ENCODE measurements around the gene CLINT1. TPM values are rescaled to one million over a fixed set of nuclear protein-coding genes. Genes with fewer than 3 reads are reported as not detected.

Gene CLINT1
- total and polyA plus RNA-seq, 4 donors = 39.7 to 171 (median 66.2) TPM

- H3K9me3 ChIP-seq (ENCODE audit: control insufficient read depth in 4 of 4, insufficient read depth in 3 of 4, low read length in 3 of 4) = no peaks in the 10 kb centered on the region
- no peak overlapping the region for H3K9ac ChIP-seq (ENCODE audit: insufficient read depth in 1 of 2, low read length in 2 of 2)
- 69 to 77% methylated on average over 8 of the region's 8 CpGs for WGBS, 2 donors
- no peak overlapping the region for H3K4me3 ChIP-seq
- no peak for TF ChIP-seq CTCF (IDR thresholded peaks at IDR 0.05; ENCODE audit: control extremely low read depth, extremely low read depth)
- no peaks in the 10 kb centered on the region for H3K36me3 ChIP-seq (ENCODE audit: control insufficient read depth in 4 of 4, insufficient read depth in 4 of 4, low read length in 4 of 4)
- ATAC-seq (ENCODE audit: insufficient read depth, low FRiP score) (no peak), DNase-seq (peak in 2 of 3 donors; percentile 21 to 39)
- peaks cover 0 to 10% (median 6%) of the 10 kb centered on the region in 5 donors for H3K4me1 ChIP-seq (ENCODE audit: control insufficient read depth in 5 of 5, insufficient read depth in 5 of 5, low read length in 5 of 5)
- H3K27me3 ChIP-seq (ENCODE audit: control insufficient read depth in 3 of 3, insufficient read depth in 3 of 3, low read length in 2 of 3) = no peaks in the 10 kb centered on the region
- H3K27ac ChIP-seq (ENCODE audit: low read depth in 1 of 2, low read length in 1 of 2) = no peak overlapping the region
These were observed 2.2 kb upstream of the CLINT1 start for GRCh38 chr5:157860898-157861890.

- H3K27me3 ChIP-seq (ENCODE audit: control insufficient read depth in 3 of 3, insufficient read depth in 3 of 3, low read length in 2 of 3) = no peaks in the 10 kb centered on the region
- H3K36me3 ChIP-seq (ENCODE audit: control insufficient read depth in 4 of 4, insufficient read depth in 4 of 4, low read length in 4 of 4) = no peaks in the 10 kb centered on the region
- H3K4me3 ChIP-seq = peak overlapping the region; percentile 82
- DNase-seq = no peak
- WGBS, 2 donors = 36 to 38% methylated on average over 10 of the region's 10 CpGs
- no peak overlapping the region for H3K9ac ChIP-seq (ENCODE audit: insufficient read depth in 1 of 2, low read length in 2 of 2)
- peak overlapping the region; percentile 95 to 97 for H3K27ac ChIP-seq (ENCODE audit: low read depth in 1 of 2, low read length in 1 of 2)
- ATAC-seq (ENCODE audit: insufficient read depth, low FRiP score) = no peak
- H3K4me1 ChIP-seq (ENCODE audit: control insufficient read depth in 5 of 5, insufficient read depth in 5 of 5, low read length in 5 of 5) = peaks cover 0 to 12% (median 6%) of the 10 kb centered on the region in 5 donors
- no peak for TF ChIP-seq CTCF (IDR thresholded peaks at IDR 0.05; ENCODE audit: control extremely low read depth, extremely low read depth)
- no peaks in the 10 kb centered on the region for H3K9me3 ChIP-seq (ENCODE audit: control insufficient read depth in 4 of 4, insufficient read depth in 3 of 4, low read length in 3 of 4)
These were observed 256 bp upstream of the CLINT1 start for GRCh38 chr5:157859227-157859575.

DNA sequence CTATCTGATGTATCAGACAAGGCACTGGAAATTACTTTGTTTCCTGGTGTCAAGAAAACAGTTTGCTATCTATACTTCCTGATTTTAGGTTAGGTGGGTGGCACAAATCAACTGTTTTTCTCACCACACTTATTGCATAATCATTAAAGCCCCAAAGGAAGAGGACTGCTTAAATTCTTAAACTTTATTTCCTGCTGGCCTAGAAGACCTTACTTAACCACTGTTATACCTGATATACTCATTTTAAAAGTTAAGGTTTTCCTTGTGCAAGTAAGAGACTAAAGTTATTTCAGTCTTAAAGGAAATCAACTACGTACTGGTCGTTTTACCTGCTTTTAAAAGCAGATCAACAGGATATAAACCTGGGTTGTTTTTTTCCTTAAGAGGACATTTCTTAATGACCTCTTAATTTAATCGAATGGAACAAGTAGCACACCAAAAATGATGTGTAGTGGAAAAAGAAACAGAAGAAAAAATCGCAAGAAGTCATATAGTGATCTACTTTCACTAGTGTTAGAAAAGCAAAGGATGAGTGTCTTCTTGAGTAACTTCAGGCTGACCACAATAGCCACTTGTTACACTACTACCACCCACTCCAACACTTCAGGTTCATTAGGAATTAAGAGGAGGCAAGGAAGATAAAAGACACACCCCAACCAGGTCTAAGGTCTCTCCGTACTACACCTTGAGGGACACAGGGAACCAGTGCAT, 974 bp downstream of the CLINT1 start:
- H3K4me1 ChIP-seq (ENCODE audit: control insufficient read depth in 5 of 5, insufficient read depth in 5 of 5, low read length in 5 of 5) = peaks cover 0 to 12% (median 6%) of the 10 kb centered on the region in 5 donors
- H3K27me3 ChIP-seq (ENCODE audit: control insufficient read depth in 3 of 3, insufficient read depth in 3 of 3, low read length in 2 of 3) = no peaks in the 10 kb centered on the region
- H3K27ac ChIP-seq (ENCODE audit: low read depth in 1 of 2, low read length in 1 of 2) = peak overlapping the region; percentile 95 to 97
- H3K36me3 ChIP-seq (ENCODE audit: control insufficient read depth in 4 of 4, insufficient read depth in 4 of 4, low read length in 4 of 4) = no peaks in the 10 kb centered on the region
- H3K4me3 ChIP-seq = peak overlapping the region; percentile 82
- ATAC-seq (ENCODE audit: insufficient read depth, low FRiP score) = peak; percentile 54
- no peak for TF ChIP-seq CTCF (IDR thresholded peaks at IDR 0.05; ENCODE audit: control extremely low read depth, extremely low read depth)
- H3K9ac ChIP-seq (ENCODE audit: insufficient read depth in 1 of 2, low read length in 2 of 2) = peak overlapping the region; percentile 86 to 92
- DNase-seq = peak in 2 of 3 donors; percentile 22 to 28
- WGBS, 2 donors = 1% methylated on average over 5 of the region's 5 CpGs
- H3K9me3 ChIP-seq (ENCODE audit: control insufficient read depth in 4 of 4, insufficient read depth in 3 of 4, low read length in 3 of 4) = no peaks in the 10 kb centered on the region
